ENCODE results near the gene CHMP4B.

DNA sequence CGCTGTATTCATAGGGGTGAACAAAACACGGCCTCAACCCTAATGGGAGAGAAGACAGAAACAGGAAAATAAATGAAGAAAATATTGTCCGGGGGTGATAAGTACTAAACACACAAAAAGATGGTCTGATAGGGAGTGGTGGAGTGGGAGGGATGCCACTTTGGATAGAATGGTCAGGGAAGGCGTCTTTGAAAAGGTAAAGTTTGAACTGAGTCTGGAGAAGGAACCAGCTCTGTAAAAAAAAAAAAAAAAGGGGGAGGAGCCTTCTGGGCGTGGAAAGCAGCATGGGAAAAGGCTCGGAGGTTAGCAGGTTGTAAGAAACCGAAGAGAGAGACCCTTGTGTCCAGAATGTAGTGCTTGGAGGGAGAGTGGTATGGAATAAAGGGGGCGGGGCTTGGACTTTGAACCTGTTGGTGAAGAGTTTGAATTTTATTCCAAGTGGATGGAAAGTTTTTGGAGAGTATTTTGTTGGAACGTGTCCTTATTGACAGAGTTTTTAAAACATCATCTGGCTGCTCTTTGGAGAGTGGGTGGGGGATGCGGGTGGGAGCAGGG is 1.8 kb downstream of the CHMP4B start:
- TF ChIP-seq, protein P1, sequence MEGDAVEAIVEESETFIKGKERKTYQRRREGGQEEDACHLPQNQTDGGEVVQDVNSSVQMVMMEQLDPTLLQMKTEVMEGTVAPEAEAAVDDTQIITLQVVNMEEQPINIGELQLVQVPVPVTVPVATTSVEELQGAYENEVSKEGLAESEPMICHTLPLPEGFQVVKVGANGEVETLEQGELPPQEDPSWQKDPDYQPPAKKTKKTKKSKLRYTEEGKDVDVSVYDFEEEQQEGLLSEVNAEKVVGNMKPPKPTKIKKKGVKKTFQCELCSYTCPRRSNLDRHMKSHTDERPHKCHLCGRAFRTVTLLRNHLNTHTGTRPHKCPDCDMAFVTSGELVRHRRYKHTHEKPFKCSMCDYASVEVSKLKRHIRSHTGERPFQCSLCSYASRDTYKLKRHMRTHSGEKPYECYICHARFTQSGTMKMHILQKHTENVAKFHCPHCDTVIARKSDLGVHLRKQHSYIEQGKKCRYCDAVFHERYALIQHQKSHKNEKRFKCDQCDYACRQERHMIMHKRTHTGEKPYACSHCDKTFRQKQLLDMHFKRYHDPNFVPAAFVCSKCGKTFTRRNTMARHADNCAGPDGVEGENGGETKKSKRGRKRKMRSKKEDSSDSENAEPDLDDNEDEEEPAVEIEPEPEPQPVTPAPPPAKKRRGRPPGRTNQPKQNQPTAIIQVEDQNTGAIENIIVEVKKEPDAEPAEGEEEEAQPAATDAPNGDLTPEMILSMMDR (IDR thresholded peaks at IDR 0.05), result no peak
- TF ChIP-seq POLR2A (IDR thresholded peaks at IDR 0.05), result no peak
